Activated CD4-positive, alpha-beta T cell treated with anti-CD3 and anti-CD28 coated beads for 4 hours (primary cell): Measurements from ENCODE around the gene FIGLA.
"Not testable (repeated sequence)": the region's sequence is repeated elsewhere in the genome, so short reads cannot be mapped to it uniquely, and the experiment has no call there.

Experiments
- DNase-seq, 2 donors: peaks; one replicate each; pipeline ENCODE4 v3.0.0-alpha.2; 2020

Gene FIGLA

GRCh38 chr2:70743677-70744076 is 46.8 kb downstream of the FIGLA start:
- DNase-seq: no peak

- no peak for DNase-seq
Measured at GRCh38 chr2:70743068-70743467, 47.4 kb downstream of the FIGLA start.

DNA sequence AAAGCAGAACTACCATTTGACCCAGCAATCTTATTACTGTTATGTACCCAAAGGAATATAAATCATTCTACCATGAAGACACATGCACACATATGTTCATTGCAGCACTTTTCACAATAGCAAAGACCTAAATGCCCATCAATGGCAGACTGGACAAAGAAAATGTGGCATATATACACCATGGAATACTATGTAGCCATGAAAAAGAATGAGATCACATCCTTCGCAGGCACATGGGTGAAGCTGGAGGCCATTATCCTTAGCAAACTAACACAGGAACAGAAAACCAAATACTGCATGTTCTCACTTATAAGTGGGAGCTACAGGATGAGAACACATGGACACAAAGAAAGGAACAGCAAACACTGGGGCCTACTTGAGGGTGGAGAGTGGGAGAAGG is 51.0 kb downstream of the FIGLA start:
- DNase-seq: not testable (repeated sequence)

DNA sequence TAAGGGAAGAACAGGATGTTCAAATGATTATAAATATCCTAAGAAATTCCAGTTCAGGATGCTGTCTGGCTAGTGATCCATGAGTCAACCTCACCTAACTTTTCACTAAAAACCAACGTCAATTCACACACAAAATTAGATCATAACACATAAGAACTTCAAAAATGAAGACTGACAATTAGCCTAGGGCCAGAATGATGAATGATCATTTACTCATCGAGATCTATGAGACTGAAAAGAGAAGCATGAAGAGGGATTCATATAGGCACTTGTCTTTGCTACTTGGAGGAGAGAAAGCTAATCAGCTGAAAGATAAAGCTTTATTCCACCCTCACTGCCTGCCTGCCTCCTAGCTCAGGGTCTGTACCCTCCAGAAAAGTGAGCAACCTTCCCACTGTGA is 52.3 kb downstream of the FIGLA start:
- no peak for DNase-seq

DNA sequence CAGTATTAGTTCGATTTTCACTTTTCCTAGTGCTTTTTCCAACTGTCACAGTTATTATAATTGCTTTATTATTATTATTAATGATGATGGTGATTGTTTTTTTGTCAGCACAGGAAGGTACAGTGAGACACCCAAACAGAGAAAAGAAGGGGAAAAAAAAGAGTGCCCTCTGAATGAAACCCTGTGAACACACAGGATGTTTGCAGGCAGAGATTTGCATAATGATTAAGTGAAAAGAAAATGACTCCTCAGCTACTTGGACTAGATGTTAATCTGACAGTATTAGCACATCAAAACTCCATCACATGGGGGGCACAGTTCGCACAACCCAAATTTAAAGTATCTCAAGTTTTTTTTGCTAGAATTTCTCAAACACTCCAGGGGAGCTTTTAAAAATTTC is 55.4 kb downstream of the FIGLA start:
- no peak for DNase-seq

GRCh38 chr2:70733646-70734180 is 56.7 kb downstream of the FIGLA start:
- no peak for DNase-seq

DNA sequence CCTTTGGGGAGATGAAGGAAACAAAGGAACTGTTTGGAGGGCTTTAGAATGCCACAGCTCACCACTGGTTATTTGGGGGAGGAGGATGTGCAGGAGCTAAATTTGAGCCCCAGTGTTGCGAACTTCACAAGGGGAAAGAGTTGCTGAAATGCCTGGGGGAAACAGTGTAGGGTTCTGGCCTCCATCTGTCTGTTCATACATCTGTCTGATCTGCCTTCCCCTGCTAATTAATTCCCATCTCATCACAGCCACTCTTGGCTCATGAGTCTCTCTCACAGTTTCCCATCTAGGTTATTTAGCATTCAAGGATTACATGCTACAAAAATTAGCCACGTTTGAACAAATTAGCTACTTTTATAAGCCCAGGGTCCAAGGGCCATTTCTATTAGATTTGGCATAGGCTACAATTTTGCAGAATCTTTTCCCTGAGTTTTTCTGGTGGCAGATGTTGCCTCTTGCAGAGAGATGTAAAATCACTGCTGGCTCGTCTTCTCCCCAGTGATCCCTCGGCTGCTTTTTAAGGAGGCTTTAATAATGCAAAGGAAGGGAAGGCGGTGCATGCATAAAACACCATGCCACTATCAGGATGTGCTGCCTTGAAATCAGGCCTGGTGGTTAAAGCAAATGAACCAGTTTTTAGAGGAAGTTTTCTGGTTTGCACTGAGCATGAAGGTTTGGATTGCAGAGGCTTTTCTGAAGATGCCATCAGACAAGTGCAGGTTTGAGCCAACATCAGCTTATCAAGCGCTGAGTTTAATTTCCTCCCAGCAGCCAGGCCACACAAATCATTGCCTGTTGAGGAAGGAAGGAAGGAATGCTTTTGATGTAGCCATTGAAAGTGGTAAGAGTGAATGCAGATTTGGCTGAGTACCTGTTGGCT is 57.4 kb downstream of the FIGLA start:
- no peak for DNase-seq

DNA sequence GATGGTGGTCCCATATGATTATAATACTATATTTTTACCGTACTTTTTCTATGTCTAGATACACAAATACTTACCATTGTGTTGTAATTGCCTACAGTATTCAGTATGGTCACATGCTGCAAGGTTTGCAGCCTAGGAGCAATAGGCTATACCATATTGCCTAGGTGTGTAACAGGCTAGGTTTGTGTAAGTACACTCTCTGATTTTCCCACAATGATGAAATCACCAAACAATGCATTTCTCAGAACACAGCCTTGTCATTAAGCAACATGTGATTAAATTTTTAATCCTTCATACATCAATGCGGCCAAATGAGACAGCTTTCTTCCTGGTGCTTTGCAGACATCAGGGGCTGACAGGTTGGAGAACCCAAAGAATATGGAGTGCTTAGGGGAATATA is 59.7 kb downstream of the FIGLA start:
- no peak for DNase-seq

DNA sequence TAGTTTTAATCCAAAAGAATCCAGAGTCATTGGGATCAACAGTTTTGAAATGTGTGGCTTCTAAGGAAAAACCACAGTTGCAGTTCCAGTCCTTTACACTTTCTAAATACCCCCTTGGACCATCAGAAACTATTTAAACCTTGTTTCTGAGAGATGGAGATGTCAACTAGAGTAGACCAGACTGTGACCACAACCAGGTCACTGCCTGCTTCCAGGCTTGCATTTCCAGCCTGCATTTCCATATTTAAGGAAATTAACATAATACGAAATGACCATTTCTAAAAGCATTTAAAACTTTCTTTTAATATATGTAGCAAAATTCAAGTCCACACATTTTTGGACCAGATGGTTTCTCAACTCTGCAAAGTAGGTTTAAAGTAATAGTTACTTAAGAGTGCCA is 60.8 kb downstream of the FIGLA start:
- no peak for DNase-seq

GRCh38 chr2:70728128-70728527 is 62.3 kb downstream of the FIGLA start:
- DNase-seq: no peak
